Fibroblast of lung (primary cell): Measurements from ENCODE around the gene RABEPK.
"Not testable (repeated sequence)": the region's sequence is repeated elsewhere in the genome, so short reads cannot be mapped to it uniquely, and the experiment has no call there.

Experiments used
- CTCF ChIP-seq, 2 donors: IDR thresholded peaks in 1 of 2; conservative IDR thresholded peaks in 1 of 2; 1 replicate in 1 of 2; 2 replicates in 1 of 2; pipeline ENCODE4 v1.5.1; 2011 to 2012; ENCODE audit warnings: low read length in 2 of 2, control low read depth in 1 of 2, inconsistent platforms in 1 of 2, low read depth in 1 of 2, mild to moderate bottlenecking in 1 of 2
- EZH2 ChIP-seq: IDR thresholded peaks from 2 replicates; pipeline ENCODE4 v1.5.1; 2012; ENCODE audit warnings: low read length, control low read depth, mild to moderate bottlenecking; ENCODE audit errors: missing control alignments

GRCh38 chr9:125179776-125180175 lies 20.6 kb upstream of the RABEPK start:
- not testable (repeated sequence) for TF ChIP-seq CTCF (conservative IDR thresholded peaks at IDR 0.05 in 1 of 2, IDR thresholded peaks at IDR 0.05 in 1 of 2; ENCODE audit: low read depth in 1 of 2, low read length in 2 of 2); EZH2
